Lower leg skin (tissue), 3 donors: ENCODE data around the gene TRIM58.

Experiments
- POLR2A ChIP-seq, 2 donors: fragments of 450-650 bp; IDR thresholded peaks; one replicate each; pipeline ENCODE4 v1.6.1; 2016 to 2017; ENCODE audit warnings: antibody characterized with exemption in 2 of 2, mild to moderate bottlenecking in 1 of 2, moderate library complexity in 1 of 2
- TF ChIP-seq, protein P1 (sequence below), 3 donors: fragments of 450-650 bp; IDR thresholded peaks; one replicate each; pipeline ENCODE4 v1.5.1; 2016; ENCODE audit warnings: antibody characterized with exemption in 3 of 3, mild to moderate bottlenecking in 3 of 3, moderate library complexity in 2 of 3

DNA sequence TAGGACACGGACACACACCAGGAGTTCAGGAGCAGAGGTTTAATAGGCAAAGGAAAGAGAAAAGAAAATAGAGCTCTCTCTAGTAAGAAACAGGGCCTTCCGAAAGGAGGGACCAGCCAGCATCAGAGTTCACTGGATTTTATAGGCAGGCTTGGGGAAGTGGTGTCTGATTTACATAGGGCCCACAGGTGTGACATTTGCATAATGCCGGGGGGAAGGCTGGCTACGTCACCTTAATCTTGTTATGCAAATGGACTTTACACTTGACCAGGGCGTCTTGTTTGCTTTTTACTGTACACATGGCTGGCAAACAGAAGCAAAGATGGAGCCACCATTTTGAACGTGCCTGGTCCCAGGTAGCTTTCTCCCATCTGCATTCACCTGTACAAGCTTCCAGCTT lies 33.0 kb upstream of the TRIM58 start, which contains the start of gene OR14A16:
- TF ChIP-seq, protein P1, sequence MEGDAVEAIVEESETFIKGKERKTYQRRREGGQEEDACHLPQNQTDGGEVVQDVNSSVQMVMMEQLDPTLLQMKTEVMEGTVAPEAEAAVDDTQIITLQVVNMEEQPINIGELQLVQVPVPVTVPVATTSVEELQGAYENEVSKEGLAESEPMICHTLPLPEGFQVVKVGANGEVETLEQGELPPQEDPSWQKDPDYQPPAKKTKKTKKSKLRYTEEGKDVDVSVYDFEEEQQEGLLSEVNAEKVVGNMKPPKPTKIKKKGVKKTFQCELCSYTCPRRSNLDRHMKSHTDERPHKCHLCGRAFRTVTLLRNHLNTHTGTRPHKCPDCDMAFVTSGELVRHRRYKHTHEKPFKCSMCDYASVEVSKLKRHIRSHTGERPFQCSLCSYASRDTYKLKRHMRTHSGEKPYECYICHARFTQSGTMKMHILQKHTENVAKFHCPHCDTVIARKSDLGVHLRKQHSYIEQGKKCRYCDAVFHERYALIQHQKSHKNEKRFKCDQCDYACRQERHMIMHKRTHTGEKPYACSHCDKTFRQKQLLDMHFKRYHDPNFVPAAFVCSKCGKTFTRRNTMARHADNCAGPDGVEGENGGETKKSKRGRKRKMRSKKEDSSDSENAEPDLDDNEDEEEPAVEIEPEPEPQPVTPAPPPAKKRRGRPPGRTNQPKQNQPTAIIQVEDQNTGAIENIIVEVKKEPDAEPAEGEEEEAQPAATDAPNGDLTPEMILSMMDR (IDR thresholded peaks at IDR 0.05) = no peak
- no peak for TF ChIP-seq POLR2A (IDR thresholded peaks at IDR 0.05)
